Common myeloid progenitor, CD34-positive (primary cell): Measurements from ENCODE around the gene OOSP2.

Source experiments
- CTCF ChIA-PET: fragments of 350-600 bp; sonication (Branson Sonifier 250); formaldehyde crosslinking; loops from one replicate; lab custom pipeline; 2021; ENCODE audit warnings: antibody characterized with exemption; lab: Charles Lee
- POLR2A ChIA-PET: fragments of 350-600 bp; sonication (Branson Sonifier 250); formaldehyde crosslinking; loops from one replicate; lab custom pipeline; 2021; ENCODE audit warnings: antibody characterized with exemption; lab: Charles Lee
- DNase-seq, 3 donors: peaks; one replicate each; pipeline versions ENCODE4 v3.0.0 to v3.0.0-alpha.2; 2013
- H3K27ac ChIP-seq, 2 experiments: 1 replicate in 1 of 2; 2 replicates in 1 of 2; pipeline ENCODE4 v1.7.0; 2013; ENCODE audit warnings: inconsistent platforms in 2 of 2, low read length in 2 of 2, mild to moderate bottlenecking in 2 of 2, low read depth in 1 of 2, moderate library complexity in 1 of 2; ENCODE audit not compliant: severe bottlenecking in 2 of 2, insufficient read depth in 1 of 2, poor library complexity in 1 of 2
- H3K27me3 ChIP-seq, 5 experiments: replicated peaks in 2 of 5; 1 replicate in 3 of 5; 2 replicates in 2 of 5; pipeline versions ENCODE4 v1.6.1 to v1.7.0; 2013; ENCODE audit warnings: low read length in 4 of 5, mild to moderate bottlenecking in 2 of 5, moderate library complexity in 2 of 5, inconsistent platforms in 1 of 5; ENCODE audit not compliant: insufficient read depth in 5 of 5, control insufficient read depth in 4 of 5
- H3K36me3 ChIP-seq, 4 experiments: 1 replicate in 2 of 4; 2 replicates in 2 of 4; pipeline versions ENCODE4 v1.6.1 to v1.7.0; 2013; ENCODE audit warnings: low read length in 3 of 4, control low read depth in 1 of 4, mild to moderate bottlenecking in 1 of 4; ENCODE audit not compliant: control insufficient read depth in 4 of 4, insufficient read depth in 4 of 4
- H3K4me1 ChIP-seq, 4 experiments: 1 replicate in 3 of 4; 2 replicates in 1 of 4; pipeline versions ENCODE4 v1.6.1 to v1.7.1; 2013; ENCODE audit warnings: low read length in 3 of 4, mild to moderate bottlenecking in 3 of 4, control low read depth in 1 of 4, inconsistent platforms in 1 of 4, moderate library complexity in 1 of 4; ENCODE audit not compliant: control insufficient read depth in 4 of 4, insufficient read depth in 4 of 4; ENCODE audit errors: control extremely low read depth in 1 of 4
- H3K4me3 ChIP-seq, 7 experiments: 1 replicate in 4 of 7; 2 replicates in 3 of 7; pipeline versions ENCODE4 v1.5.1 to v1.7.0; 2013; ENCODE audit warnings: mild to moderate bottlenecking in 7 of 7, low read length in 6 of 7, moderate library complexity in 6 of 7, inconsistent platforms in 2 of 7, low read depth in 2 of 7, control low read depth in 1 of 7; ENCODE audit not compliant: insufficient read depth in 4 of 7, control insufficient read depth in 1 of 7; ENCODE audit errors: extremely low read depth in 1 of 7
- H3K9me3 ChIP-seq, 5 experiments: 1 replicate in 4 of 5; 2 replicates in 1 of 5; pipeline versions ENCODE4 v1.6.1 to v1.7.1; 2013; ENCODE audit warnings: low read length in 4 of 5, mild to moderate bottlenecking in 2 of 5, inconsistent platforms in 1 of 5, low read depth in 1 of 5, moderate library complexity in 1 of 5; ENCODE audit not compliant: control insufficient read depth in 4 of 5, insufficient read depth in 2 of 5; ENCODE audit errors: control extremely low read depth in 1 of 5
- WGBS: methylation state at CpG from one replicate; pipeline ENCODE4 v1.1.5; 2013; ENCODE audit not compliant: insufficient coverage; 5-methylcytosine and 5-hydroxymethylcytosine counted together

The OOSP2 gene

DNA sequence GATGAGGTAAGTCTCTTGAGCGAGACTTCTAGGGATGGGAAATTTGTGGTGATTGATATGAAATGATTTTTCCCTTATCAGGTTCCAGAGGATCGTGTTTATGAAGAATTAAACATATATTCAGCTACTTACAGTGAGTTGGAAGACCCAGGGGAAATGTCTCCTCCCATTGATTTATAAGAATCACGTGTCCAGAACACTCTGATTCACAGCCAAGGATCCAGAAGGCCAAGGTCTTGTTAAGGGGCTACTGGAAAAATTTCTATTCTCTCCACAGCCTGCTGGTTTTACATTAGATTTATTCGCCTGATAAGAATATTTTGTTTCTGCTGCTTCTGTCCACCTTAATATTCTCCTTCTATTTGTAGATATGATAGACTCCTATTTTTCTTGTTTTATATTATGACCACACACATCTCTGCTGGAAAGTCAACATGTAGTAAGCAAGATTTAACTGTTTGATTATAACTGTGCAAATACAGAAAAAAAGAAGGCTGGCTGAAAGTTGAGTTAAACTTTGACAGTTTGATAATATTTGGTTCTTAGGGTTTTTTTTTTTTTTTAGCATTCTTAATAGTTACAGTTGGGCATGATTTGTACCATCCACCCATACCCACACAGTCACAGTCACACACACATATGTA, 55.4 kb downstream of the OOSP2 start:
- no peak overlapping the region for H3K27ac ChIP-seq

DNA sequence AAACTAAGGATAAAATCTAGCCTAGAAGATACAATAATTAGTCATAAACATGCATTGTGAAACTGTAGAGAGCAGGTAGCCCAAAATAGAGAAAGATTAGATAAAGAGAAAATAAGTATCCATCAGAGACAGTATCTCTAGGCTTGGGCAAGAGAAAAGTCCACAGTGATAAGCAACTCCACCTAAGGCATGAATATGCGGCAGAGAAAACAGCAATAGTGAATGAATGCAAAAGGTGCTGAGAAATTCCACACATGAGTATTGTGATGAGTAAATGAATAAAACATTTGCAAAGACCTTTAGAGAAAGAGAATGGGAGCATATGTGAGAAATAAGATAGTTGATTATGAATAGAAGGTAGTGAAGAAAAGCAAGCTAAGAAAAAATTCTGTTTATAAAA, 57.0 kb downstream of the OOSP2 start:
- ChIA-PET POLR2A (no interaction called here), CTCF (no interaction called here)
- no peaks in the 10 kb centered on the region for H3K27me3 ChIP-seq
- 100% methylated on average over 1 of the region's 1 CpG for WGBS
- no peak for DNase-seq
- no peak overlapping the region for H3K27ac ChIP-seq
- H3K36me3 ChIP-seq = no peaks in the 10 kb centered on the region
- no peak overlapping the region for H3K4me3 ChIP-seq
- H3K9me3 ChIP-seq = no peaks in the 10 kb centered on the region
- H3K4me1 ChIP-seq = peaks cover 0 to 25% (median 6%) of the 10 kb centered on the region in 4 experiments

More for the DNA sequence above, 55.4 kb downstream of the OOSP2 start:
- no peaks in the 10 kb centered on the region for H3K27me3 ChIP-seq
- peaks cover 0 to 13% (median 1%) of the 10 kb centered on the region in 4 experiments for H3K4me1 ChIP-seq
- 88% methylated on average over 2 of the region's 4 CpGs for WGBS
- no peak overlapping the region for H3K4me3 ChIP-seq
- no peaks in the 10 kb centered on the region for H3K36me3 ChIP-seq
- no peak for DNase-seq
- ChIA-PET CTCF (no interaction called here), POLR2A (no interaction called here)
- no peaks in the 10 kb centered on the region for H3K9me3 ChIP-seq
